Upper lobe of right lung (tissue), 1 donor: ENCODE measurements around the gene CPAMD8. TPM values are rescaled to one million over a fixed set of nuclear protein-coding genes. Genes with fewer than 3 reads are reported as not detected.
"Not testable (repeated sequence)": the region's sequence is repeated elsewhere in the genome, so short reads cannot be mapped to it uniquely, and the experiment has no call there.

ENCODE experiments used
- ATAC-seq: fragments of 200-7000 bp; cut with Tn5 transposase; one replicate; pipeline ENCODE4 v1.9.1; 2020; ENCODE audit warnings: mild to moderate bottlenecking, moderate library complexity
- DNase-seq: peaks from one replicate; pipeline ENCODE4 v3.0.0-alpha.2; 2020
- H3K27ac ChIP-seq: fragments of 200-600 bp; one replicate; pipeline ENCODE4 v1.8.0; 2022
- H3K27me3 ChIP-seq: fragments of 200-600 bp; one replicate; pipeline ENCODE4 v1.8.0; 2022; ENCODE audit warnings: mild to moderate bottlenecking
- H3K36me3 ChIP-seq: fragments of 200-600 bp; one replicate; pipeline ENCODE4 v1.8.0; 2022
- H3K4me1 ChIP-seq: fragments of 200-600 bp; one replicate; pipeline ENCODE4 v1.8.0; 2022
- H3K4me3 ChIP-seq: fragments of 200-600 bp; one replicate; pipeline ENCODE4 v1.8.0; 2022; ENCODE audit warnings: mild to moderate bottlenecking
- H3K9me3 ChIP-seq: fragments of 200-600 bp; one replicate; pipeline ENCODE4 v1.8.0; 2022
- CTCF ChIP-seq: fragments of 200-600 bp; IDR thresholded peaks from one replicate; pipeline ENCODE4 v1.8.0; 2022; ENCODE audit warnings: antibody characterized with exemption
- intact Hi-C: fragments of 100-400 bp; cut with DNase I; formaldehyde crosslinking; loops from one replicate; pipeline ENCODE4 v1.11.0; 2022
- total RNA-seq: library from RNA; stranded (reverse); fragmentation: NEBNext Ultra II Directional; extraction: Animal tissue kit (Norgen Biotek cat#: 25700); gene quantifications from one replicate; pipeline ENCODE4 v1.2.1, GENCODE V29; 2021
- donor health status: DM: no; HTN: yes; CAD: no; lungs with severe emphysema.

Gene CPAMD8
- total RNA-seq, 1 donor from 2014 or later = 50.9 TPM

GRCh38 chr19:16969135-16969534 lies 57.5 kb downstream of the CPAMD8 start:
- no peaks in the 10 kb centered on the region for H3K4me1 ChIP-seq
- no peaks in the 10 kb centered on the region for H3K27me3 ChIP-seq
- intact Hi-C loops = no loop called here
- H3K4me3 ChIP-seq = no peak overlapping the region
- peak; percentile 84 for ATAC-seq
- peak; percentile 3 for DNase-seq
- peaks cover 4% of the 10 kb centered on the region for H3K9me3 ChIP-seq
- H3K27ac ChIP-seq = no peak overlapping the region
- TF ChIP-seq CTCF = peak; percentile 33
- peaks cover 3% of the 10 kb centered on the region for H3K36me3 ChIP-seq

GRCh38 chr19:16960996-16961822 lies 65.4 kb downstream of the CPAMD8 start:
- ATAC-seq, intact Hi-C loops, H3K27me3 ChIP-seq, H3K27ac ChIP-seq, H3K4me3 ChIP-seq, DNase-seq, H3K9me3 ChIP-seq, H3K36me3 ChIP-seq: not testable (repeated sequence)
- H3K4me1 ChIP-seq = peaks cover 16% of the 10 kb centered on the region

GRCh38 chr19:16958277-16958676 lies 68.3 kb downstream of the CPAMD8 start:
- H3K4me3 ChIP-seq, H3K36me3 ChIP-seq, H3K27ac ChIP-seq, H3K27me3 ChIP-seq, H3K9me3 ChIP-seq, DNase-seq, intact Hi-C loops, ATAC-seq: not testable (repeated sequence)
- peaks cover 16% of the 10 kb centered on the region for H3K4me1 ChIP-seq

GRCh38 chr19:16957855-16958254 lies 68.8 kb downstream of the CPAMD8 start:
- DNase-seq (no peak), ATAC-seq (no peak)
- Histone ChIP-seq H3K27me3 (no peaks in the 10 kb centered on the region), H3K27ac (peak overlapping the region; percentile 24), H3K4me3 (no peak overlapping the region), H3K4me1 (peaks cover 16% of the 10 kb centered on the region), H3K36me3 (no peaks in the 10 kb centered on the region), H3K9me3 (no peaks in the 10 kb centered on the region)
- no peak for TF ChIP-seq CTCF
- intact Hi-C loops = no loop called here

- H3K4me3 ChIP-seq = no peak overlapping the region
- H3K27me3 ChIP-seq = no peaks in the 10 kb centered on the region
- H3K27ac ChIP-seq = peak overlapping the region; percentile 68
- ATAC-seq (peak; percentile 82), DNase-seq (peak; percentile 78)
- no peaks in the 10 kb centered on the region for H3K36me3 ChIP-seq
- H3K4me1 ChIP-seq = peaks cover 16% of the 10 kb centered on the region
- H3K9me3 ChIP-seq = no peaks in the 10 kb centered on the region
- TF ChIP-seq CTCF = no peak
- intact Hi-C loops = no loop called here
These were observed 69.4 kb downstream of the CPAMD8 start for GRCh38 chr19:16957151-16957701.

GRCh38 chr19:16955161-16955560 lies 71.4 kb downstream of the CPAMD8 start:
- DNase-seq (no peak), ATAC-seq (no peak)
- Histone ChIP-seq H3K4me3 (no peak overlapping the region), H3K36me3 (no peaks in the 10 kb centered on the region), H3K27ac (no peak overlapping the region), H3K27me3 (no peaks in the 10 kb centered on the region), H3K9me3 (no peaks in the 10 kb centered on the region), H3K4me1 (peaks cover 16% of the 10 kb centered on the region)
- intact Hi-C loops = no loop called here
- no peak for TF ChIP-seq CTCF
